AG10803 (cell line): ENCODE data around the gene AFF1.
A peak's percentile ranks its signal among the peaks of the same experiment; 100 is the strongest.

ENCODE experiments used
- DNase-seq: peaks from one replicate; pipeline ENCODE4 v3.0.0; 2010; ENCODE audit warnings: low read depth
- H3K4me3 ChIP-seq: 2 replicates; pipeline ENCODE4 v1.5.1; 2011; ENCODE audit warnings: mild to moderate bottlenecking, low read length, control low read depth
- CTCF ChIP-seq: conservative IDR thresholded peaks from 2 replicates; pipeline ENCODE4 v1.5.1; 2011; ENCODE audit warnings: mild to moderate bottlenecking, low read length, control low read depth, inconsistent platforms

The AFF1 gene

GRCh38 chr4:86934771-86935565, at the start of gene AFF1:
Gene AFF1, plus strand, starts transcription at chr4:86935011. Its CDS starts 13,523 bp downstream, at chr4:86948534.
- peak within 1 kb of the TSS; percentile 91 for H3K4me3 ChIP-seq
- TF ChIP-seq CTCF = peak; percentile 28
- peak; percentile 92 for DNase-seq

- no peak overlapping the region for H3K4me3 ChIP-seq
- no peak for DNase-seq
Measured at GRCh38 chr4:86890790-86891189, 44.0 kb upstream of the AFF1 start.

GRCh38 chr4:86891762-86892635, 42.8 kb upstream of the AFF1 start, which contains the start of gene C4orf36:
Gene C4orf36, minus strand, starts transcription at chr4:86892422. Its CDS starts 902 bp downstream, at chr4:86891520.
- no peak for TF ChIP-seq CTCF
- DNase-seq = peak; percentile 40
- peak within 1 kb of the TSS; percentile 68 for H3K4me3 ChIP-seq

More at GRCh38 chr4:86890790-86891189, 44.0 kb upstream of the AFF1 start:
- TF ChIP-seq CTCF = no peak

- DNase-seq = no peak
- H3K4me3 ChIP-seq = peak overlapping the region; percentile 68
- no peak for TF ChIP-seq CTCF
Measured at GRCh38 chr4:86892636-86892960, 42.2 kb upstream of the AFF1 start.

GRCh38 chr4:86893136-86893535, 41.7 kb upstream of the AFF1 start:
- DNase-seq = no peak
- no peak overlapping the region for H3K4me3 ChIP-seq
- no peak for TF ChIP-seq CTCF

GRCh38 chr4:86894455-86894854, 40.4 kb upstream of the AFF1 start:
- H3K4me3 ChIP-seq = no peak overlapping the region
- peak; percentile 20 for DNase-seq
- TF ChIP-seq CTCF = no peak
